DMS153 treated with DMSO at 0.1 percent for 48 hours (cell line): Measurements from ENCODE around the gene PIR.

ENCODE experiments used
- DNase-seq: peaks from one replicate; lab custom pipeline; 2025; ENCODE audit not compliant: unreplicated experiment; lab: John Stamatoyannopoulos, UW

The PIR gene

DNA sequence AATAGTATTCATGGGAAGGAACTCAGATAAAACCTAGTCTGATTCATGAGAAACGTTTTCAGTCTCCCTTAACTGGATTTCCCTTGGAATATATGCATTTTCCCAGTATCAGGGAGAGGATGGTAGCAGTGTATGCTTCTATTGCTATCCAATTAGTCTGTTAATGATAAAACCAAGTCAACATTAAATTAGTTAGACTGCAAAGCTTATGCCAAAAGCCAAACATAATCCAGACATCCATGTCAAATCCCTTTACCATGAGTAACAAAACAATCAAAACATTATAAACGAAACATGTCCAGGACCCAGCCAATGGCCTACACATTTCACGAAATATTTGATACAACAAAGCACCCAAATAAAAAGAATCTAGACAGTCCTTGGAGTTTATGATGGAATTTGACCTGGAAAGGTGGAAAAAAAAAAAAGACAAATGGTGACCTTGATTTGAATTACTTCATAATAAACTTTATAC is 74.4 kb downstream of the PIR start:
- no peak for DNase-seq

DNA sequence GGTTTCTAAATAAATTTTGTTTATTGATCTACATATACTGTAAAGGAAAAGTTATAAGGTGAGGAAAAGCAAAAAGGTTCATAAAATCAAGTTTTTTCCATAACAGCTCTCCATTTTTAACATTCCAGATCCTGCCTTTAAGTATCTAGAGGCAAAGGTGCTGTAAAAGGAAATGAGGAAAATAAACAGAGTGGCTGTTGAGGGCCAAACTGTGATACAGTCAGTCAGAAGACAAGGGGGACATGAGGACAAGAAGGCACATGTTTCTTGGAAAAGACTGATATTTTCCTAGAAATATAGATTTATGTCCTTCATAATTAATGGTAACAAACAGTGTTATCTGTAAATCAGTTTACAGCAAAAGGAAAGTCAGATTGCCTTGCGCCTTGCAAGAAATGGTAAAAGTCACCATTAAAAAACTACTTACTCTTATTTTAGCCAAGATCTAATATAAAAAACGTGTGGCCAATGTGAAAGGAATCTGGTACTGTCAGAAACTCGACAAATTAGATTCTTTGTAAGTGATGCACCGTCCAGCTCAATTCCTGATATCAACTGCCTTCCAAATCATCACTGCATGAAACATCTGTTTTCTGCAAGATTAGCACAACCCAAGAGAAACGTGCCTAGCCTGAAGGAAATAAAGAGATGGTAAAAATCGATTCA is 75.0 kb downstream of the PIR start:
- no peak for DNase-seq

GRCh38 chrX:15416133-15416993 is 76.8 kb downstream of the PIR start:
- DNase-seq = no peak

- DNase-seq = no peak
Measured at GRCh38 chrX:15413101-15413500, 80.0 kb downstream of the PIR start.

DNA sequence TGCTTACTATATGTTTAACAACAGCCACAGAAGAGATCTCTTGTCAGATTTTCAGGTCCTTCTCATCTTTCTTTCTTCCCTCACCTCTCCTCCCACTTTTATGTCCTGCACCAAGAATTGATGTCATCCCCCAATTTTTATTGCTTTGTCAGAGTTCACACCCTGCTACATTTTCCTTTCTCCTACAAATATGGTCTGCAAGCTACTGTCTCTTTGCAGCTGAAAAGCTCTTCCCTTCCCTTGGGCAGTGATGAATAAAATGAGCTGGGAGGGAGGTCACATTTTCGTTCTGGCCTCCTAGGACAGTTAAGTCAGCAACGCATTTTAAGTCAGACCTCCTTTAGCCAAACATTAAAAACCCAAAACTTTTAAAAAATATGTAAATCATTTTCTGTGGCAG is 82.2 kb downstream of the PIR start:
- no peak for DNase-seq

DNA sequence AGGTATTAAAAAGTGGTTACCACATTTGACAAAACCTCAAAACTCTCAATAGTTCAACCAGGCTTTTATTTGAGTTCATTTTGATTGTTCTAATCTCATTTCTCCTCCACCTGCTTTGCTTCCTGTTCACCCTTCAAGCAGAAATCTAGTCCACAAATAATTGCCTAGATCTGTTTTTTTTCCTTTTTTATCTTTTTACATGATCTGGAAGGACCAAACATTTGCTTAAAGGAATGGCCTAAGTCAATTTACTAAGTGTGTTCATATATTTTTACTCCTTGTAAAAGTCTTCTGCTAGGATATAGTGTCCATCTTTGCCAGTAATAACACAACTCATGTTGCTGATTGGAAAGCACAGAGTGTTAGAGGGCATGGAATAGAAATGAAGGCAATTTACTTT is 82.7 kb downstream of the PIR start:
- DNase-seq = no peak

DNA sequence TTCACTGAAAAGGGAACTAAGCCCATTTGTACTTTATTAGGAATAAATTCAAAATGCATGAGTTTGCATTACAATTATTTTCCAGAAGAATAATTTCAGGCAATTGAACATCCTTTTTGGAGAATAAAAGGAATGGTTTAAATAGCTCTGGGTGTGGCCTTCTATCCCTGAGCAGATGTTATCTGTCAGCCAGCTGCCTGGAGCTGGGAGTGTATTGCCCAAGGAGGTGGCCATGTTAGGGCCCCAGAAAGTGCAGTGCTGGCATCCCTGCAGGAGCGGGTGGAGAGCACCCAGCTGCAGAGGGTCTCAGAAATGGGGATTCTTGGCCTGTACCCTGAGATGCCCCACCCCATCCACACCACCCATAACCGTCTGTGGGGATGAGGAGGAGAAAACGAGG is 87.3 kb downstream of the PIR start:
- no peak for DNase-seq

GRCh38 chrX:15404401-15405096 is 88.6 kb downstream of the PIR start:
- DNase-seq = no peak

GRCh38 chrX:15401378-15401777 is 91.8 kb downstream of the PIR start:
- no peak for DNase-seq

DNA sequence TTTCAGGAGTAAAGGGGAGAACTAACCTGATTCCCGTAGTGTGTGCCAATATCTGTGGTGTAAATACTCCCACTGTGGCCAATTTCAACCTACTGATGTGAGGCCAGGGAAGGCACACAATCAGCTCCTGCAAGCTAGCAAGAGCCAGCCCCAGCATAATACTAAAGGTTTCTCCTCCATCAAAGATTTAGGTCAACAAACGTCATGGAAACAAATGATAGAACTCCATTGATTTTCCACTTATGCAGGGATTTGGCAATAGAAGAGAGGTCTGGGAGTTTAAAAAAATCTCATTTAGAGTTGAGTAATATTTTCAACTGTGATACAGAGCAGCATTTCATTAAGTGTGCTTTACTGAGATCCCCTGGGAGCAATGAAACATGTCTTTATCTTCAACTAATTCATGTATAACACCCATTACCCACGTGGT is 93.2 kb downstream of the PIR start:
- DNase-seq = no peak

- no peak for DNase-seq
Measured at GRCh38 chrX:15398874-15399273, 94.3 kb downstream of the PIR start.

GRCh38 chrX:15395789-15396188 is 97.3 kb downstream of the PIR start:
- DNase-seq = no peak

DNA sequence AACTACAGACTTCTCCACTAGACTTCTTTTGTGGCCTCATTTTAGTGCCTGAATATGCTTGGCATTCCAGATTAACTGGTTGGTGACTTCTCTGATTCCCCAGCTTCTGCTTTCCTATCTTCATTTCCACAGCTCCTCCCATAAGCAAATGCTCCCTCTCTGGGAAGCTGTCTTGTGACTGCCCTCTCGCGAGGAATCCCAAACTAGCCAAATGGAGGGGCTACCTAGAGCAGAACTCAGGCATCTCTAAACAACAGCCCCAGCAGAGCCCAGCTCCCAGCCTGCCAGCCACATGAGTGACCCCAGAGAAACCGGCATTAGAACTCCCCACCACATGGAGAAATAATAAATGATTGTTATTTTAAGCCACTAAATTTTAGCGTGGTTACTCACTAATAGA is 101.3 kb downstream of the PIR start:
- no peak for DNase-seq

DNA sequence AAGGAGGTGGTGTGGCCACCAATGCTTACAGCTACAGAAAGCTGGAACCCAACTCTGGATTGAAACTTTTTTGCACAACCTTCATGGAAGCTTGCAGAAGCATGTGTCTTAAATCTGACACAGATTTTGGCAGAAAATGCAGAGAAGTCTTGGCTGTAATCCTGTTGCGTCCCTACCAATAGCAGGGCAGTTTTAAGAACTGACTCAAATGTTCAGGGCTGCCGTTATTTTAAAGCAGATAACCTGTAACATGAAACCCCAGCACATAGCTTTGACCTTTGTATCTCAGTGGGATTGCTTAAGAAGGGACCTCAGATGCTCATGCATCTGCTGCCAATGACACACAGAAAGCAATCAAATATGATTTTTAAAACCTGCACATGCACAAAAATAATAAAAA is 108.8 kb downstream of the PIR start, which contains the start of gene VEGFD:
Gene VEGFD, minus strand, starts transcription at position 110 of the 400 bp plus-strand sequence. CDS start 467 bp downstream, outside the sequence.
- DNase-seq = no peak

GRCh38 chrX:15382813-15383212 is 110.3 kb downstream of the PIR start:
- DNase-seq = no peak

DNA sequence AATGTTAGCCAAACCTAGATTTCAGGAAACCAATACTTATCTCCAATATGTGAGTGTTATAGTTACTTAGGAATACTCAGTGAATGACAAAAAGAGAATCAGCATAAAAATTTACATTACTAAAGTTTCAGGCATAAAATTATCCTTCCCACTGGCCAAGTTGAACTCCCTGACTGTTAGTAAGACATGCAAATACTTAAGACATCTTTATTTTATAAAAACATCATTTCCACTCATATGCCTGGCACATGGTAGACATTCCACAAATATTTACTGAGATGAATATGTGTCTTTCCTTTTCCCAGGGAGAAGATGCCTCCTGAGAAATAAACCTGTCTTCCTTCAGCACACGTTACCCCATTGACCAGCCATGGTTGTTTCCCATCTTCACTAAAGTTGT is 116.2 kb downstream of the PIR start:
- DNase-seq = no peak

DNA sequence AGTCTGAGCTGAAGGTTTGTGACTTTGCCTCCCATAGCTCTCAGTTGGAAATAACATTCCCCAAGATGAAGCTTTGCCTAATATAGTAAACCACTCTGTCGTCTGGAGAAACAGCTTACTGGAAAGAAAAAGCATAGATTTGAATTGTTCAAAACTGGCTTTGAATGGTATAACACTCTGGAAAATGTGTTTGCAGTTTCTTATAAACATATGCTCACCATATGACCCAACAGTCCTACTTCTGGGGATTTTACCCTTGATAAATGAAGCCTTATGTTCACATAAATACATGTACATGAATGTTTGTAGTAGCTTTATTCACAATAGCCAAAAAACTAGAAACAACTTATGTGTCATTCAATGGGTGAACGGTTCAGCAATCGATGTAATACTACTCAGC is 119.2 kb downstream of the PIR start:
- DNase-seq = no peak

DNA sequence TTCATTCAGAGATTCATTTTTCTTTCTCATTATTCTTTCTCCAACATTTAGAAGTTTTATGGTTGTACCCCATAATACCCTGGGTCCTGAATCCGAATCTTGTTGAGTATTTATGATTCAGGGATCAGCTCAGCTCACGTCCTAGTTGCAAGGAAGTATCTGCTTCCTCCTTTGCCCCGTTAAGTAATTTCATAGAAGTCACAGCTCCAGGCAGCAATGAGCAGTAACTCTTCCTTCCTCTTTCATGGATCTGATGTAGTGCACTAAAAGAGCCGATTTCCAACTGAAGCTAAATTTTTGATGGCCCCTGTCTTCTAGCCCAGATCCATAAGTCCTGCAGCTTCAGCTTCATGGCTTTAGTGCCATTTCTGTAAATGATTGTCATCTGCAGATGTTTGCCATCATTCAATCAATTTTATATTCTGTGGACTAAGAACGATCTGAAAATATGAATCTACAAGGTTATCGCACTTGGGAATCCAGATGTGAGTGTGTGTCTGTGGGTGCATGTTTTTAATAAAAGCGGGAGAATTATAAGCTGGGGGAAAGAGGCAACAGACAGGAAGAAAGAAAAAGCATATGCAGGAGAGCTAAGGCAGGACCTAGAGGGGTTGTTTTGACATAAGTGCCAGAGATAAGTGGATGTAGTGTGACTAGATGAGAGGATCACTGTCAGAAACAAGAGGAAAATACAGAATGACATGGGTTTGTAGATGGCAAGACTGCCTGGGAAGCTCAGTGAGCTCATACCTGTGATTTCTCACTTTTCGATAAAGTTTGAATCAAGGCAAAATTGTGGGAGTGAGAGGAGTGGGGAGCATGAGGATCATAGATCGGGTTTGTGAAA is 126.4 kb downstream of the PIR start:
- DNase-seq = no peak

DNA sequence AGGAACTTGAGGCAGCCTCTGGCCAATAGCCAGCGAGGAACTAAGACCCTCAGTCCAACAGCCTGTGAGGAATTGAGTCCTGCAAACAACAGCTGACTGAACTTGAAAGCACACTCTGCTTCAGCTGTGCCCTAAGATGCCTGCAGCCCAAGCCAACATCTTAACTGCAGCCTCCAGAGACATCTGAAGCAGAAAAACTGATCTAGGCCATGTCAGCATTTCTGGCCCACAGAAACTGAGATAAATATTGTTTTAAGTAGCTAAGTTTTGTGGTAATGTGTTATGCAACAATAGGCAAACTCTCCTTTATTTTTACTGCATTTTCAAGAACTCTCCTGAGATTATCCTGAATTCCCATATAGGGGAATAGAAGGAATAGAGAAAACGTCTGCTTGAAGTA is 133.4 kb downstream of the PIR start:
- DNase-seq = no peak

DNA sequence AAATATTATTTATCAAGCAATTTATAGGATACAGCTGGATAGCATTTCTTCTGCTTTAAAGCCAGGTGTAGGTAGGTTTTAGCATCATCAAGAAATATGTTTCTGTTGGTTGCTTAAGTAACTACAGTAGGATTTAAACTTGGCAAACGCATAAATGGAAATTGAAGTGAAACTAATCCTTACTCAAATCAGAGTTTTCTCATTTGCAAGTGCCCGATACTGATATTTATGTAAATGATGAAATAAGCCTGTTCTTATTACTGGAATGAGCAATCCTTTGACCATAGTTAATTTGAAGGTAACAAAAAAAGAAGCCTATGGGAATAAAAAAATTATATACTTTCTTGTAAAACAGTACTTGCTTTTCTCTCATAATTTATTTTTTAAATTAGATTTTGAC is 134.6 kb downstream of the PIR start:
- DNase-seq = no peak

GRCh38 chrX:15356444-15356843 is 136.7 kb downstream of the PIR start:
- DNase-seq = no peak
